NCI-H2107 treated with DMSO at 0.1 percent for 48 hours (cell line): ENCODE data around the gene ANAPC15.
A peak's percentile ranks its signal among the peaks of the same experiment; 100 is the strongest.

Experiments used
- DNase-seq: peaks from one replicate; lab custom pipeline; 2025; ENCODE audit not compliant: unreplicated experiment; lab: John Stamatoyannopoulos, UW

ANAPC15 gene

DNA sequence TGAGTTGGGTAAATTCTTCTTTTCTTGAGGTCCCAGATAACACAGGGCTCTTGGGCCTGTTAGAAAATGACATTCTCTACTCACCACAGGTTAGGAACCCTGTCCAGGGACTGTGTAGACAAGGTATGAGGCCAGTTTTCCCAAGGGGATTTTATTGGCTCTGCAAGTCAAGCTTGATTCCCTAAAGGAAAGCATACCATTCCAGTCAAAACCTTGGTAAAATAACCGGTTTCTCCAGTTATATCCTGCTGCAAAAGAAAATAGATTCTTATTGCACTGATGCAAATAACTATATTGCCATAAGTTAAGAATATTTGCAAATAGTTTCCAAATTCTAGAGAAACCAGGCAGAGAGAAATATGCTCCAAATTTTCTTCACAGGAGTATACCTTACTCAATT is 13.5 kb upstream of the ANAPC15 start:
- DNase-seq = no peak

DNA sequence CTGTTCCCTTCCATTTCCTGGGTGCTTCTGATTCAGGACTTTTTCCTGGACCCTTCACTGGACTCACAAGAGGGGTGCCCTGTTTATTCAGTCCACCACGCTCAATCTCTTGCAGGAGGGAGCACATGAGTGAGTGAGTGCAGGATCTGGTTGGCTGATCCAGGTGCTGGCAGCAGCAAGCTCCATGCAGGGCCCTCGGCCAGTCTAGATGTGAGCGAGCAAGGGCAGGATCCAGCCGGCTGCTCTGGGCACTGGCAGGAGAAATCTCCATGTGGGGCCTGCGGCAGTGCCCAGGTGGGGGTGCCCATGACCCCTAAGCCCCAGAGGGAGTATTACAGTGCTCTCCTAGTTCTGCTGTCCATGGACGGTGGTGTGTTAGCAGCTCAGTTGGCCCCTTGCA is 11.6 kb upstream of the ANAPC15 start:
- no peak for DNase-seq

DNA sequence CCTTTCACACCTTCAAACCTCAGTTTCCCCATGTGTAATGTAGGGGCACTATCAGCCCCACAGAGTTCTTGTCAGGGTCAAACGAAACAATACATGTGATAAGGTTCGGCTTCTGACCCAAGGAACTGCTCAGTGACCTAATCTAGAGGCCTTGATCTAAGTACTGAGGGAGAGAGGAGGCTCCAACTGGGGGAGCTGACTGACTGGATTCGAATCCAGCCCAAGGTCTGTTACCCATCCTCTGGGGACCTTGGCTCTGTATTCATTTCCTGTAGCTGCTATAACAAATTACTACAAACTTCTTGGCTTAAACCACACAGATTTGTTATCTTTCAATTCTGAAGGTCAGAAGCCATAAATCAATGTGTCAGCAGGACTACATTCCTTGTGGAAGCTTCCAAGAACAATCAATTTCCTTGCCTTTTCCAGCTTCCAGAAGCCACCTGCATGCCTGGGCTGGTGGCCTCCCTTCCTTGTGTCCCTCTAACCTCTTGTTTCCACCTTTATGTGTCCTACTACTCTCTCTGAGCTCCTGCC is 10.7 kb upstream of the ANAPC15 start:
- DNase-seq = no peak

DNA sequence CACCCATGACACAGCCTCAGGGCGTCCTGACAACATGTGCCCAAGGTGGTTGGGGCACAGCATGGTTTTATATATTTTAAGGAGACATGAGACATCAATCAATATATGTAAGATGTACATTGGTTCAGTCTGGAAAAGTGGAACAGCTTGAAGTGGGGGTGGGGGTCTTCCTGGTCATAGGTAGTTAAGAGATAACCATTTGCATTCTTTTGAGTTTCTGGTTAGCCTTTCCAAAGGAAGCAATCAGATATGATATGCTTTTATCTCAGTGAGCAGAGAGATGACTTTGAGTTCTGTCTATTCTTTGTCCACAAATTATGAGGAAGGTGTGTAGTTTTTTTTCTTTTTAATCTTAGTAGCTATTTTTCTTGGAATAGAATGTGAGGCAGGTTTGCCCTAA is 10.1 kb upstream of the ANAPC15 start:
- DNase-seq = no peak

DNA sequence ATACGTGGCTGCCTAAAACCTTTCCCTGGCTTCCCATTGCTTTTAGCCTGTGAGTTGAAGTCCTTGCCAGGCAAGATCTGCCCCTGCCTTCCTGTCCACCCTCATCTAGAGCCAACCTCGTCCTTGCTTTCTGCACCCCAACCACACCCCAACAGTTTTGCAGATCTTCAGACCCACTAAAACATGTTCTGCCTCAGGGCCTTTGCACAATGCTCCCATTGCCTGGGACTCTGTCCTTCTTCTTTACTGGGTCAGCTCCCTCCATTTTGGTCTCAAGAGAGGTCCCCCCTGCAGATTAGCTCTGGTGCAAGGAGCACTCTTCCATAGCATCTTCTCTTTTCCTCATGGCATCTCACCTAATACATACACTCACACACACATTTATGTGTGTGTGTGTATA is 8.4 kb upstream of the ANAPC15 start:
- DNase-seq = no peak

DNA sequence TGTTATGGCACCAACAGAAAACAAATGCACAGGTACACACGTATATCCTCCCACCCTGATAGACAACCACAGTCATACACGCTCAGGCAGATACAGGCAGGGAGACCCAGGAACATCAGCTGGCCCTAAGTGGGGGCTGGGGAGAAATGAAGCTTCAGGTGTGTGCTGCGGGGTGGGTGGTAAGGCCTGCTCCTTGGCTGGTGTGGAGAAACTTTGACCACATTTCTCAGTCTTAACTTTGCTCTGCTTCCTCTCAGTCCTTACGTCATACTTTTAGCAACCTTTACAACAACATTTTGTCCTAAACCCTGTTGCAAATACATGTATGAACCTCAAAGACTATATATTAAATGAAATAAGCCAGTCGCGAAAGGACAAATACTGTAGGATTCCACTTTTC is 6.7 kb upstream of the ANAPC15 start:
- DNase-seq = no peak

DNA sequence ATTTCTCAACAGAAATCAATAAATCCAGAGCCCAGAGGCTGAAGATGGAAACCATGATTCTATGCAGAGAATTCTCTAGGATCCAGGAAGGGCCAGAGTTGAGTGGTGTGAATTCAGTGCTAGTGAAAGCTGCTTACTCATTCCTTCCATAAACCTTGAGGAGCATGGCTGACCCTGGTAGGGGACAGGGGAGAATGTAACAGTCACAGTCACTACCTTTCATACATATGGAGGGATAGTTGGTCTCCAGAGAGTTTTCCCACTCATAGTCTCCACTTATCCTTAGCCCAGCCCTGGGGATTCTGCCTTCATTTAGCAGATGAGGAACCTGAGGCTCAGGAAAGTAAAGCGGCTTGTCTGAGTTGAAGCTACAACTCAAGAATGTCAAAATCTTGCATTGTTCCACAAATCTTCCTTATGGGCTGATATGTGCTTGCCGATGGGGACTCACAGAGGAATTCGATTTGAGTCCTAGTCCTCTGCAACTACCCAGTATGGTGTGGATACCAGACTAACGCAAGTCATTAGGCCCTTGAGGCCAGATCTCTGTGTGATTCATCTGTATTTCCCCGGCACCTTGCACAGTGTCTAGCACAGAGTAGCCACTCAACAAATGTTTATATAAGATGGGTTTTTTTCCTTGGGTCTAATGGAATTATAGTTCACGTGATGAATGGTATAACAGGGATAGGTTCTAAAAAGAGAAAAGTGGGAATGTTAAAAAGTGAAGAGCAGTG is 3.7 kb upstream of the ANAPC15 start:
- no peak for DNase-seq

DNA sequence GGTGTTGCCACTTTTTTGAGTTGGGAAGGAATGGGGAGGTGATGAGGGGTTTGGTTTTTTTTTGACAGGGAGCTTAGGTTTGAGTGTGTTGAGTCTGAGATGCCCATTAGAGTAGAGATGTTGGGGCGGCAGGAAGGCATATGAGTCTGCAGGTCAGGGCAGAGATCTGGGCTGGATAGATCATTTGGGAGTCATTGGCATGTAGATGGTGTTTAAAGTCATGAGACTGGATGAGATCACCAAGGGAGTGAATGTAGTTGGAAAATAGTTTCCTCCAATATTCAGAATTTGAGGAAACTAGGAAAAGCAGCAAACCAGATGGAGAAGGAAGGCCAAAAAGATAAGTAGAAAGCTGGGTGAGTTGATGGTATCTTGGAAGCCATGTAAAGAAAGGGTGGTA is 2.1 kb upstream of the ANAPC15 start:
- no peak for DNase-seq

DNA sequence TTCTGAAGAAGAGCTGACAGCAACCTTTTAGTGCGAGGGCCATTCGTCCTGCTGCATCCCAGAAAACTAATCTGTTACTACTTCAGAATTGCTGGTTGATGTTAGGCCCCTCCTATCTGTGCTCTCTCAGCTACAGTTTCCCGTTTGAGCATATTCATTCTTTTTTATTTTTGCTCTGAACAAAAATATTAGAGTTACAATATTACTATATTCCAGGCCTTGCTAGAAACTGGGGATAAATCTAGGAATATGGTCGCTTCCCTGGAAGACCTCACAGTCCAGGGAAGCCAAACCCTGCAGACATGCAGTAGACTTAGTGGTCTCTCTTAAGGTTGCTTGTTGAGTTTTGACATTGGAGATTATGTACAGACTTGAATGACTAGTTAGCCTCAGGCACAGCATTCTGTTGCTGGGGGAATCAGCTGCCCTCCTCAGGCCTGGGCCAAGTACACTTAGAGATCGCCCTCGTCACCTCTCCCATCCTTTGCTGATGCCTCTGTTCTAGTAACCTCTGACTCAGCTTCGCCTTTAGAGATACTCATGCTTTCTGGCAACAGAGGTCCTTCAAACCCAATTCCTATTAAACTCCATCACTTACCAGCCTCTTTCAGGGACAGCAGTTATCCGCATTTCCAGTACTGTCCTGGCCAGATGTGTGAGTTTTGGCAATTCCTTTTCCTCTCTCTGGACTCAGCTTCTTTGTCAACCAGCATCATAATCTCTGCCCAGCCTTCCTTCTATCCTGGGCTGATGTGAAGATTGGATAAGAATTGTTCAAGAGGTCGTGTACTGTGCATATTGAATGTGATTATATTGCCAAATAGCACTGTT is 698 bp upstream of the ANAPC15 start:
- DNase-seq = no peak

DNA sequence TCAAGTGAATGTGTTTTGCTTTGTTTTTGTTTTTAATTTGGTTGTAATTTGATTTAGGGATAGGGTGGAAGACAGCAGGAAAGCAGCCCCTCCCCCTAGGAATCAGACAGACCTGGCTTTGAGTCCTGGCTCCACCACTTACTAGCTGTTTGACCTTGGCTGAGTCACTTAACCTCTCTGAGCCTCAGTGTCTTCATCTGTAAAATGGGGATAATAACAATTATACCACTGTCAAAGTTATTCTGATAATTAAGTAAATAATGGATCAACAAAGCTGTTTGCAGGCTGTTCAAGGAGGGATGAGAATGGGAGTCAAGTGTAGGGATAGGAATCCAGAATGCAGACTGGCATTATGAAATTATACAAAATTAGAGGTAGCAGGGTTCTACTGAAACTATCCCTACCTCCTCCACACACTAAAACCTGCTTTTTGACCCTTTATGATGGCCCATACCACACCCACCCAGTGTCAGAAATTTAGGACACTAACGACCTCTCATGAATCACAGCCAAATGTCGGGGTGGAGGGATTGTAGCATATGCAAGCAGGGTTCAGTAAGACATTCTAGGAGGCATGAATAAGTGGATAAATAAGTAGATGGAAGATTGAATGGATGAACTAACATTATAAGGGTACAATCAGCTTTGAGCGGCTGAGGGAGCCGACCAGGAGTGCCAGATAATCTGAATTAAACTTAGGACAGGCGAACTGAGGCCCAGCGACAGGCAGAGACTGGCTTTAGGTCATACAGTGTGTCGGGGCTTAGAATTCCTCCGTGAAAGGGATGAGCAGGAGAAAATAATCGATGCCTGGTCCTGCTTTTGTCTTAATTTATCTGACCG is 974 bp downstream of the ANAPC15 start:
- no peak for DNase-seq

DNA sequence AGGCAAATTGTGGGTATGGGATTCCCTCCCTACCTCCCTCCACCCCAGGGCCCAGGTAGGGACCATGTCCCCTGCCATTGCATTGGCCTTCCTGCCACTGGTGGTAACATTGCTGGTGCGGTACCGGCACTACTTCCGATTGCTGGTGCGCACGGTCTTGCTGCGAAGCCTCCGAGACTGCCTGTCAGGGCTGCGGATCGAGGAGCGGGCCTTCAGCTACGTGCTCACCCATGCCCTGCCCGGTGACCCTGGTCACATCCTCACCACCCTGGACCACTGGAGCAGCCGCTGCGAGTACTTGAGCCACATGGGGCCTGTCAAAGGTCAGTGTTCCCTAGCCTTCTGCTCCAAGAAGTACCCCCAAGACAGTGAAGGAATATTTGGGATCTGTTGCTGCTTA is 6.6 kb downstream of the ANAPC15 start, which contains the start of gene TOMT:
TSS of gene TOMT (plus strand) at position 37 of the 400 bp plus-strand sequence. CDS start at position 65, 28 bp downstream.
- no peak for DNase-seq

DNA sequence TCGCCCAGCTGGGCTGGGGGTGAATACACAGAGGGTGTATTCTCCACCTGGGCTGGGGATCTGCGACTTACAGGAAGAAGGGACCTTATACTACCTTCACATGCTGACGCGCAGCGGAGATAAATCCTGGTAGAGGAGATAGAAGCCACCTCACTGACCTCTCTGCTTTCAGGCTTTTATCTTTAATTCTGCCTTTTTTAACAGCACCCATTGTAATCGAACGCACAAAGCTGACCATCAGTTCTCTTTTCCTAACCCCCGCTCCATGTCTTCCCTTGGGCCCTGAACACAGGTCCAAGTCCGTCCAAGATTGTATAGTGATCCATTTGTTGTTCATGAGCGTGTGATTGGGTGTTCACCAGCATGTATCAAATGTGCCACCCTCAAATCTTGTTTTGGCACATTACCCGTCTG is 8.7 kb downstream of the ANAPC15 start:
- DNase-seq = no peak

DNA sequence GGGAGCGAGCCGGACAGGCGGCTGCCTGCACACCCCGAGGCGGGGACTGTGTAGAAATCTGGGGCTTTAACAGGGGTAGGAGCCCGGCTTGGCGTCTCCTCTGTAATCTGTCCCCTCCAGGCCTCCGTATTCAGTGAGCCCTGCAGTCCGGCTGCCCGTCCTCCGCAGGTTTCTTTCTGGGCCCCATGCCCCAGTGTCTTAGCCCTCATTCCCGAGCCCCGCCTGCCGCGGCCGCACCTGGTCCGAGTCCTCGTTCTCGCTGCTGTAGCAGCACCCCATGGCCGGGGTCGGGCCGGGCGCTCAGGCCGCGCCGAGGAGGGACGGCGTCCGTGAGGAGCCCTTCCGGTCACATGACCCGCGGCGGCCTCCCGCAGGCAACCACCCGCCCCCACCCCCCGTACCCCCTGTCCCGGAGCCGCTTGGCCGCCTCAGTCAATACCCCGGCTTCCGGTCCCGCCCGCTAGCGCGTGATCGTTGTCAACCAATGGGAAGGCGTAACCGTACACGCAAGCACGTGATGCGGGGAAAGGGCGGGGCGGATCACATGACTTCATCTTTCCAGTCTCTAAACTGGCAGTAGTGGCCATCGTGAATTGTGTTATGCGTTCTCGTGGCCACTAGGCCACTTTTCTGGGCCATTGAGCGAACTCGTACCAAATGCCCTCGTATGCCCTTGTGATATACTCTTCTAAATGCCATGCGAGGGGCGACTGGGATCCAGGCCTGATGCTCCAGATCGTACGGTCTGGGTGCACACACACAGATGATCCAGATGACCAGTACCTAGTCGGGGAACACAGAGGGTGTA is 9.3 kb downstream of the ANAPC15 start, which contains the start of gene LAMTOR1:
TSS of gene LAMTOR1 (minus strand) at position 352 of the 808 bp plus-strand sequence. CDS start at position 279, 73 bp downstream.
- DNase-seq = peak; percentile 92

DNA sequence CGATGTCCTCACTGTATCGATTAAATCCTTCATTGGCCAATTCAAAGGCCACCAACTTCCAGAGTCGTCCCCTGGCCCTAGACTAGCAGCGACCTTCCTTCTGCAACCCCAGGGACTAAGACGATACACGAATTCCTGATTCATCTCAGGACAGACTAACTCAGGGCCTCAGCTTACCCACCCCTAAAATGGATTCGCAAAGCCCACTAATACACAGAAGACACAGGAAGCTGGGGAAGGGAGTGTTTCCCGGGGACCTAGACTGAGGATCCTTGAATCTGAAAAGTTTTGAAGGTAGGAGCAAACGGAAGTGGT is 9.9 kb downstream of the ANAPC15 start:
- no peak for DNase-seq

DNA sequence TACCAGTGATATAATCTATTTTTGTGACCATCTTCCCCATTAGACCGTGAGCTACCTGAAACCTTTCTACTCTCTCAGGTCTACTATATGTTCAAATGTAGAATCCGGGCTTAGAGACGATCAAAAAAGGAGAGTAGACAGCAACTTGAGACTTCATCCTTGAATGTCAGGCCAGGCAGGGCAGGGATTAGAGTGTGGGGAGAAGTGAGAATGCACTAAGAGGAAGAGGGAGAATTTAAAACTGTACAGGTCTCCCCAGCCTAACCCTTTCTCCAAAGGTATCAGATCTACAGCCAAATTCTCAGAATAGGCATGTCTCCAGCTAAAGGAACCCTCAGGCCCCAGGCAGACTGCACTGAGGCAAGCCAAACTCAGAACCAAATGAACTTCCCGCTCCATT is 10.3 kb downstream of the ANAPC15 start:
- no peak for DNase-seq

DNA sequence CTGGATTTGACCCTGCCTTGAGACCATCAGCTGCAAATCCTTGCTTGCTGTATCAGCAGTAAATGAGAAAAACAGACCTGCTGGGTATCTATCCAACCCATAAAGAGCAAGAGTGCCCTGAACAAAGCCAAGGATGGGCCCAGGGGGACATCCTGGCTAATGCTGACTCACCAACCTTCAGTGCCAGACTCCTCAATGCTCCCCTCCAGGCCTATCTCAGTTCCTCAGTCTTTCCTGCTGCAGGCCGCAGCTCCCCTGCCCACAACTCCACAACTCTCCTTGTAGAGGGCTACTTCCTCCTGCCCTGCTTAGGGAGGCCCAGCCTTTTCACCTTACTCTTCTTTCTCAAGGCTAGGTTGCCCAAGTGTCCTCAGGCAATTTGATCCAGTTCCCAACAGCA is 12.0 kb downstream of the ANAPC15 start:
- no peak for DNase-seq

DNA sequence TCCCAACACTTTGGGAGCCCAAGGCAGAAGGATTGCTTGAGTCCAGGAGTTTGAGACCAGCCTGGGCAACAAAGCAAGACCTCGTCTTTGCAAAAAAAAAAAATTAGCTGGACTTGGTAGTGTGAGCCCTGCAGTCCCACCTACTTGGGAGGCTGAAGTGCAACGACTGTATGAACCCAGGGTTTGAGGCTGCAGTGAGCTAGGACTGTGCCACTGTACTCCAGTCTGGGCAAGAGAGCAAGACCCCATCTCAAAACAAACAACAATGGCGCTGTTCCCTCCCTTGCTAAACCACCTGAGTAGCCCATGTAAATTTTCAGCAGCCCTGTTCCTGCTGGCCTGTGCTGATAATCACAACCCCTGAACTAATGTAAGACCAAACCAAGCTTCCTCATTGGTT is 12.5 kb downstream of the ANAPC15 start:
- DNase-seq = no peak

DNA sequence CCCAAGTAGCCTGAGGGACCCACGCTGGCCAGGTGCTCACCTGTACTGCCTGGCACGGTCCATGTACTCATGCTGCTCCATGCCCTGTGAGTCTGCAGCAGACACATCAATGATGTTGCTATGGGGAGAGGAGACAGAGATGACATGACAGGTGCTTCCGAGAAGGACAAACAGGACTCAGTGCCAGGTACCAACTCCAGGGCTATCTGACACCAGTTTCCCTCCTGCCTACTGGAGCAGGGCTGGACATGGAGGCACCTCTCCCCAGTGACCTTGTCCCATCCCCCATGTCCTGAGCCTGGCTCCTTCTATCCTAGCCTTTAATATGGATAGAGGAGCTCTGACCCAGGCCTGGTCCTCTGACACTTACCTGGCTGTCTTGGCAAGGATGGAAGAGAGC is 13.8 kb downstream of the ANAPC15 start:
- DNase-seq = no peak

DNA sequence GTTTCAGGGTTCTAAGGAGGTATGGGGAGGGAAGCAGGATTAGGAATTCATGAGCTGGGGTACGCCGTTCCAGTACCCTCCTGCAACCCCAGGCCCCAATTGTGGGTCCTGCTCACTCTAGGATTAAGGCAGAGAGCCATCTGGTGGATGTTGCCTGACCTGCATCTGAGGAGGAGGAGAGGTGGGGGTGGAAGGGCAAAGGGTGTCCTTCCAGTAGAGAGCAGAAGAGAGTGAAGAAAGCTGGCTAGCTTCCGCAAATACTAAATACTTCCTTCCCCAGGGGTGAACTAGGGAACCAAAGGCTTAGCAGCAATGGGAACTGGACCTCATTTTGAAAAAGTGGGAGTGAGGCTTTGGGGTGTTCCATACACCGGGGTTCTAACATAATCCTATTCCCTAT is 21.2 kb downstream of the ANAPC15 start:
- DNase-seq = no peak

DNA sequence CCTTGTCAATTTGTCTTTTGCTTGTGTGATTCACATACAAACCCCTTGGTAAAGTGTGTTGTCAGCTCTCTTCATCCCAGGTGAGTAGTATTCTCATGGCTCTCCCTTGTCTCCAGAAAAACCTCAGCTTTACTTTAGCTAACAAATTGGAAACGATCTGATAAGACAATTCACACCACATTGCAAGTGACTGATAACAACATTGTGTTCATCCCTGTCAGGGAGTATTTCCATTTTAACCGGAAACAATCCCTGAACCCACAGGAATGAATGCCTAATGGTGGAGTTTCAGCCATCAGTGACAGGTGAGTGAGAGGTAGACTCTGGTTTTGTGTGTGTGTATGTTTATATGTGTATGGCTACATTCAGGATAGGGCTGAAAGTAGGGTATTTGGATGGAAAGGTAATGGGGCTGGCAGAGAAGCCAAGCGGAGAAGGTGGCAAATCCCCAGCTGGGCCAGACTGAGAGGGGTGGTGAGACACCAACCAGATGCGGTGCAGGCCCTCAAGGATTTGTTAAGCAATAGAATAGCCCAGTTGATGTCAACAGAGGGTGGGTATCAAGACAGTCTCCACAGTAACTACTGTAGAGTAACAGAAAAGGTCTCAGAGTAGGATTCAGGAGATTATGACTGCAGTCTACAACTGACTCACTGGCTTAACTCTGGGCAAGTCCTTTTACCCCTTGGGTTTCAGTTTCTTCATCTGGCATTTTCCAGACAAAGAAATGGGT is 24.3 kb downstream of the ANAPC15 start:
- DNase-seq = no peak
